Measurements from ENCODE around the gene MOB3A. TPM values are rescaled to one million over a fixed set of nuclear protein-coding genes. Genes with fewer than 3 reads are reported as not detected.

Gene MOB3A
- total and polyA plus RNA-seq, 2 of the 13 experiments (the other 11 are each of a cell fraction or from before 2014, with no cell fraction given): 3.5 to 17.8 TPM

- TF ChIP-seq MBD4 (IDR thresholded peaks at IDR 0.05; ENCODE audit: borderline replicate concordance, low read length) (no peak), THRA (CRISPR knock-in tag; IDR thresholded peaks at IDR 0.05; ENCODE audit: borderline replicate concordance) (0 out of 2 replicates have a peak, but pooled peaks have one; percentile 15), ZHX1 (CRISPR knock-in tag; IDR thresholded peaks at IDR 0.05; ENCODE audit: low read depth) (0 out of 2 replicates have a peak, but pooled peaks have one; percentile 23), MTERF4 (CRISPR knock-in tag; IDR thresholded peaks at IDR 0.05) (0 out of 2 replicates have a peak, but pooled peaks have one; percentile 11), ZNF234 (CRISPR knock-in tag; conservative IDR thresholded peaks at IDR 0.05) (no peak), DR1 (CRISPR knock-in tag; IDR thresholded peaks at IDR 0.05) (peak; percentile 98), PITX1 (CRISPR knock-in tag; IDR thresholded peaks at IDR 0.05) (peak; percentile 80), ZNF121 (CRISPR knock-in tag; IDR thresholded peaks at IDR 0.05) (0 out of 2 replicates have a peak, but pooled peaks have one; percentile 47), ZSCAN21 (CRISPR knock-in tag; IDR thresholded peaks at IDR 0.05; ENCODE audit: borderline replicate concordance) (peak; percentile 89; the same call in 1 of the 2 replicates), FOXC1 (CRISPR knock-in tag; IDR thresholded peaks at IDR 0.05; ENCODE audit: borderline replicate concordance) (no peak), NFRKB (IDR thresholded peaks at IDR 0.05) (no peak), ZBTB20 (CRISPR knock-in tag; IDR thresholded peaks at IDR 0.05; ENCODE audit: borderline replicate concordance, low read depth) (peak; percentile 71; the same call in 1 of the 2 replicates), ZNF597 (CRISPR knock-in tag; IDR thresholded peaks at IDR 0.05) (peak; percentile 14; the same call in 1 of the 2 replicates), ZSCAN30 (CRISPR knock-in tag; IDR thresholded peaks at IDR 0.05) (no peak), ZNF749 (CRISPR knock-in tag; IDR thresholded peaks at IDR 0.05; ENCODE audit: borderline replicate concordance) (0 out of 2 replicates have a peak, but pooled peaks have one; percentile 60), JUND (CRISPR knock-in tag; IDR thresholded peaks at IDR 0.05) (peak; percentile 3; the same call in 1 of the 2 replicates), THAP8 (CRISPR knock-in tag; IDR thresholded peaks at IDR 0.05; ENCODE audit: borderline replicate concordance) (peak; percentile 77; the same call in 1 of the 2 replicates)
Measured at GRCh38 chr19:2050991-2051772, 44.9 kb downstream of the MOB3A start, which contains the start of gene MKNK2 (continued).

Data from HepG2 (cell line).